Endothelial cell of umbilical vein (primary cell): Measurements from ENCODE around the gene MOB3B. TPM values are rescaled to one million over a fixed set of nuclear protein-coding genes. Genes with fewer than 3 reads are reported as not detected.

Experiments
- BruUV-seq: library from RNA; stranded (reverse); fragments of 400-500 nt; replicated peaks from 2 replicates; lab custom pipeline; 2021; lab: Mats Ljungman, UMichigan
- CTCF ChIA-PET: fragments of 300-600, 350-600 bp; sonication (Branson Sonifier 250); formaldehyde crosslinking; loops from one replicate; lab custom pipeline; 2021; ENCODE audit warnings: antibody characterized with exemption, inconsistent platforms; lab: Charles Lee
- POLR2A ChIA-PET: fragments of 300-600, 350-600 bp; sonication (Branson Sonifier 250); formaldehyde crosslinking; loops from one replicate; lab custom pipeline; 2021; ENCODE audit warnings: antibody characterized with exemption, inconsistent platforms; lab: Charles Lee
- DNase-seq: peaks from one replicate; pipeline ENCODE4 v3.0.0-alpha.2; 2011; ENCODE audit warnings: low read depth, low spot score
- FAIRE-seq: peaks from 2 replicates; lab custom pipeline; 2011; peaks lifted over from hg19 to GRCh38; lab: Jason Lieb, UNC
- H2AFZ ChIP-seq: 2 replicates; pipeline ENCODE4 v1.6.0; 2012; ENCODE audit warnings: low read depth, low read length, control low read depth, inconsistent platforms
- H3K27ac ChIP-seq: 2 replicates; pipeline ENCODE4 v1.5.1; 2011; ENCODE audit warnings: low read depth, mild to moderate bottlenecking, control low read depth, low read length, moderate library complexity; ENCODE audit not compliant: insufficient read depth
- H3K27me3 ChIP-seq, 2 experiments: 2 replicates each; pipeline versions ENCODE4 v1.6.0 to v1.6.1; 2011; ENCODE audit warnings: low read length in 2 of 2, mixed read lengths in 1 of 2; ENCODE audit not compliant: control insufficient read depth in 2 of 2, insufficient read depth in 2 of 2
- H3K36me3 ChIP-seq, 2 experiments: 2 replicates in 1 of 2; 3 replicates in 1 of 2; pipeline ENCODE4 v1.5.1; 2011; ENCODE audit warnings: low read length in 2 of 2, mild to moderate bottlenecking in 1 of 2, moderate library complexity in 1 of 2; ENCODE audit not compliant: control insufficient read depth in 2 of 2, insufficient read depth in 2 of 2; ENCODE audit errors: extremely low read depth in 1 of 2
- H3K4me1 ChIP-seq: 3 replicates; pipeline ENCODE4 v1.5.1; 2011; ENCODE audit warnings: mild to moderate bottlenecking, low read length; ENCODE audit not compliant: control insufficient read depth, insufficient read depth; ENCODE audit errors: extremely low read depth
- H3K4me2 ChIP-seq: 2 replicates; pipeline ENCODE4 v1.6.1; 2011; ENCODE audit warnings: low read length, control low read depth, mixed read lengths; ENCODE audit not compliant: insufficient read depth
- H3K4me3 ChIP-seq, 3 experiments: fragments of 200-600 bp in 1 of 3; sonication (generic), shearing (Covaris generic) in 1 of 3; replicated peaks in 1 of 3; 2 replicates each; pipeline ENCODE4 v1.5.1; 2011 to 2016; ENCODE audit warnings: control low read depth in 3 of 3, low read length in 3 of 3, mild to moderate bottlenecking in 2 of 3, inconsistent platforms in 1 of 3, low read depth in 1 of 3, moderate library complexity in 1 of 3; ENCODE audit not compliant: insufficient read depth in 1 of 3
- H3K79me2 ChIP-seq: 2 replicates; pipeline ENCODE4 v1.6.0; 2012; ENCODE audit warnings: low read length, inconsistent platforms; ENCODE audit not compliant: control insufficient read depth, insufficient read depth
- H3K9ac ChIP-seq: replicated peaks from 2 replicates; pipeline ENCODE3; 2011; ENCODE audit warnings: low read length, control low read depth; ENCODE audit not compliant: insufficient read depth; ENCODE audit errors: extremely low read depth
- H3K9me1 ChIP-seq: replicated peaks from 3 replicates; pipeline ENCODE4 v1.6.0; 2011; ENCODE audit warnings: mild to moderate bottlenecking, low read length; ENCODE audit not compliant: control insufficient read depth, insufficient read depth; ENCODE audit errors: extremely low read depth
- H3K9me3 ChIP-seq: replicated peaks from 2 replicates; pipeline ENCODE4 v1.5.1; 2012; ENCODE audit warnings: low read length, inconsistent platforms; ENCODE audit not compliant: control insufficient read depth, insufficient read depth
- H4K20me1 ChIP-seq: replicated peaks from 2 replicates; pipeline ENCODE3; 2011; ENCODE audit warnings: mild to moderate bottlenecking, low read length; ENCODE audit not compliant: control insufficient read depth, insufficient read depth; ENCODE audit errors: extremely low read depth
- EZH2 ChIP-seq: IDR thresholded peaks from 2 replicates; pipeline ENCODE4 v1.6.1; 2012; ENCODE audit warnings: borderline replicate concordance, low read depth, mild to moderate bottlenecking, moderate library complexity, low read length, inconsistent platforms; ENCODE audit not compliant: severe bottlenecking
- FOS ChIP-seq: IDR thresholded peaks from 2 replicates; pipeline ENCODE4 v1.6.1; 2011; ENCODE audit warnings: mild to moderate bottlenecking, low read length, moderate library complexity, borderline replicate concordance; ENCODE audit not compliant: insufficient read depth
- GATA2 ChIP-seq: IDR thresholded peaks from 2 replicates; pipeline ENCODE4 v1.7.0; 2011; ENCODE audit warnings: low read depth, mild to moderate bottlenecking, moderate library complexity, mixed read lengths, low read length; ENCODE audit not compliant: insufficient read length, insufficient read depth
- JUN ChIP-seq: IDR thresholded peaks from 2 replicates; pipeline ENCODE4 v1.6.1; 2011; ENCODE audit warnings: borderline replicate concordance, low read depth; ENCODE audit not compliant: insufficient read length, insufficient read depth
- MYC ChIP-seq: IDR thresholded peaks from one replicate; pipeline ENCODE4 v1.6.1; 2011; ENCODE audit warnings: mild to moderate bottlenecking, low read depth, low read length
- POLR2A ChIP-seq: IDR thresholded peaks from 2 replicates; pipeline ENCODE4 v1.6.1; 2012; ENCODE audit warnings: low read depth, mild to moderate bottlenecking, control low read depth, low read length
- POLR2AphosphoS5 ChIP-seq: IDR thresholded peaks from 2 replicates; pipeline ENCODE4 v1.6.1; 2012; ENCODE audit warnings: low read depth, mild to moderate bottlenecking, control low read depth, low read length, moderate library complexity; ENCODE audit not compliant: insufficient read depth
- dilution Hi-C: fragments of 300-500 bp; cut with MboI; formaldehyde crosslinking; loops from one replicate; pipeline ENCODE4 v1.15.0; 2019; ENCODE audit warnings: low sequenced_read_pairs; ENCODE audit not compliant: extremely low pct_ligation_motif_present
- intact Hi-C: fragments of 100-400 bp; cut with micrococcal nuclease; formaldehyde crosslinking; loops from one replicate; pipeline ENCODE4 v1.10.0; 2022
- polyA plus RNA-seq, 4 experiments: library from polyadenylated mRNA; depleted of rRNA in 3 of 4; stranded (reverse) in 3 of 4; unstranded in 1 of 4; fragments of >200 nt; gene quantifications; 2 replicates each; pipeline versions ENCODE4 v1.2.1 to v1.2.3, GENCODE V29; 2011 to 2012; ENCODE audit warnings: missing spikeins in 1 of 4
- total RNA-seq: library from RNA; stranded (reverse); gene quantifications from 2 replicates; pipeline ENCODE4 v1.2.3, GENCODE V29; 2021
- TF ChIP-seq, protein P1 (sequence below), 2 donors: IDR thresholded peaks; 1 replicate in 1 of 2; 2 replicates in 1 of 2; pipeline ENCODE4 v1.5.1; 2011; ENCODE audit warnings: low read length in 2 of 2, mild to moderate bottlenecking in 2 of 2, moderate library complexity in 2 of 2, control low read depth in 1 of 2, inconsistent platforms in 1 of 2, low read depth in 1 of 2; ENCODE audit not compliant: insufficient read depth in 1 of 2; ENCODE audit errors: extremely low read depth in 1 of 2
- TF ChIP-seq, protein P2 (sequence below): IDR thresholded peaks from 2 replicates; pipeline ENCODE4 v1.6.1; 2011; ENCODE audit not compliant: insufficient read depth, insufficient read length

Gene MOB3B
- total and polyA plus RNA-seq, 2 donors (not counting 3 experiments of a cell fraction or from before 2014, with no cell fraction given), result 0.03 TPM; not detected in 1

DNA sequence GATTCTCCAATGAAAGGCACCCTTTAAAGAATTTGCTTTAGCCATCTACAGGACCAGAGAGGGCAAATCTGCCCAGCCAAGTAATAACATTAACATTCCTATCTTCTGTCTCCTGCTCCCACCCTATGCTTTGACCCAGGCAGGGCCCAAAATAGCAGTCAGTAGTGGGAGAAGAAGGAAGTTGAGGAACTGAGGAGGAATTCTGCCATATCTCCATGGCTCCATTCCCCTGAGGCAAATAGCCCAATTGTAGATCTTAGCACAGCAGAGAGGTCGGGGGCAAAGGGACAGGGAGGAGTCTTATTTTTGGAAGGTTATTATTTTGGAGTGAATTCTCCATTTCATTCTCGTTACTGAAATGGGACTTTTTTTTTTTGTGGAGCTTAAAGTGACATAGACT, 116.7 kb downstream of the MOB3B start:
- CTCF ChIA-PET, result no interaction called here
- intact Hi-C loops, result no loop called here

More for the DNA sequence above, 116.7 kb downstream of the MOB3B start:
- Histone ChIP-seq H3K36me3 (no peaks in the 10 kb centered on the region), H4K20me1 (no peaks in the 10 kb centered on the region), H3K9me3 (no peaks in the 10 kb centered on the region), H3K4me2 (no peak overlapping the region), H3K27ac (no peak overlapping the region), H3K27me3 (no peaks in the 10 kb centered on the region), H3K4me3 (no peak overlapping the region), H3K4me1 (no peaks in the 10 kb centered on the region), H3K79me2 (no peaks in the 10 kb centered on the region), H3K9ac (no peak overlapping the region), H2AFZ (no peak overlapping the region), H3K9me1 (no peaks in the 10 kb centered on the region)
- POLR2A ChIA-PET, result no interaction called here
- DNase-seq (no peak), FAIRE-seq (no peak)
- dilution Hi-C loops, result no loop called here
- no TSS peak for BruUV-seq
- no peak for TF ChIP-seq EZH2
- TF ChIP-seq GATA2, result no peak
- no peak for TF ChIP-seq JUN
- no peak for TF ChIP-seq MYC
- TF ChIP-seq POLR2A, result no peak
- TF ChIP-seq, protein P1, sequence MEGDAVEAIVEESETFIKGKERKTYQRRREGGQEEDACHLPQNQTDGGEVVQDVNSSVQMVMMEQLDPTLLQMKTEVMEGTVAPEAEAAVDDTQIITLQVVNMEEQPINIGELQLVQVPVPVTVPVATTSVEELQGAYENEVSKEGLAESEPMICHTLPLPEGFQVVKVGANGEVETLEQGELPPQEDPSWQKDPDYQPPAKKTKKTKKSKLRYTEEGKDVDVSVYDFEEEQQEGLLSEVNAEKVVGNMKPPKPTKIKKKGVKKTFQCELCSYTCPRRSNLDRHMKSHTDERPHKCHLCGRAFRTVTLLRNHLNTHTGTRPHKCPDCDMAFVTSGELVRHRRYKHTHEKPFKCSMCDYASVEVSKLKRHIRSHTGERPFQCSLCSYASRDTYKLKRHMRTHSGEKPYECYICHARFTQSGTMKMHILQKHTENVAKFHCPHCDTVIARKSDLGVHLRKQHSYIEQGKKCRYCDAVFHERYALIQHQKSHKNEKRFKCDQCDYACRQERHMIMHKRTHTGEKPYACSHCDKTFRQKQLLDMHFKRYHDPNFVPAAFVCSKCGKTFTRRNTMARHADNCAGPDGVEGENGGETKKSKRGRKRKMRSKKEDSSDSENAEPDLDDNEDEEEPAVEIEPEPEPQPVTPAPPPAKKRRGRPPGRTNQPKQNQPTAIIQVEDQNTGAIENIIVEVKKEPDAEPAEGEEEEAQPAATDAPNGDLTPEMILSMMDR (IDR thresholded peaks at IDR 0.05; ENCODE audit: extremely low read depth in 1 of 2, insufficient read depth in 1 of 2, low read depth in 1 of 2, low read length in 2 of 2), result no peak
- TF ChIP-seq POLR2AphosphoS5, result no peak
- TF ChIP-seq, protein P2, sequence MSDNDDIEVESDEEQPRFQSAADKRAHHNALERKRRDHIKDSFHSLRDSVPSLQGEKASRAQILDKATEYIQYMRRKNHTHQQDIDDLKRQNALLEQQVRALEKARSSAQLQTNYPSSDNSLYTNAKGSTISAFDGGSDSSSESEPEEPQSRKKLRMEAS, result no peak
- TF ChIP-seq FOS, result no peak
